SJCRH30 (cell line): ENCODE results near the gene CYTIP. TPM values are rescaled to one million over a fixed set of nuclear protein-coding genes. Genes with fewer than 3 reads are reported as not detected.

Experiments used
- DNase-seq, 2 experiments: peaks; one replicate each; pipeline ENCODE4 v3.0.0-alpha.2; 2015 to 2020
- H3K27ac ChIP-seq: fragments of 250-450 bp; sonication (Bioruptor Pico); 2 replicates; pipeline ENCODE4 v1.5.1; 2020; ENCODE audit warnings: mild to moderate bottlenecking, moderate library complexity
- H3K27me3 ChIP-seq: fragments of 250-450 bp; sonication (Bioruptor Pico); 2 replicates; pipeline ENCODE4 v1.5.1; 2020; ENCODE audit warnings: mild to moderate bottlenecking, moderate library complexity
- H3K36me3 ChIP-seq: fragments of 250-450 bp; sonication (Bioruptor Pico); 2 replicates; pipeline ENCODE4 v1.5.1; 2020; ENCODE audit warnings: mild to moderate bottlenecking, moderate library complexity
- H3K4me1 ChIP-seq: fragments of 250-450 bp; sonication (Bioruptor Pico); 2 replicates; pipeline ENCODE4 v1.5.1; 2020; ENCODE audit warnings: mild to moderate bottlenecking, moderate library complexity
- H3K4me3 ChIP-seq: fragments of 250-450 bp; sonication (Bioruptor Pico); 2 replicates; pipeline ENCODE4 v1.5.1; 2020; ENCODE audit warnings: mild to moderate bottlenecking, moderate library complexity
- H3K9me3 ChIP-seq: fragments of 250-450 bp; sonication (Bioruptor Pico); replicated peaks from 2 replicates; pipeline ENCODE4 v1.5.1; 2020; ENCODE audit warnings: mild to moderate bottlenecking, moderate library complexity
- total RNA-seq: library from RNA; depleted of rRNA; stranded (reverse); fragments of >200 nt; shearing (Covaris generic); gene quantifications from 2 replicates; pipeline ENCODE4 v1.2.3, GENCODE V29; 2014; rRNA removed

The CYTIP gene
- total RNA-seq, result 0.71 and 0.81 TPM in 2 replicates

DNA sequence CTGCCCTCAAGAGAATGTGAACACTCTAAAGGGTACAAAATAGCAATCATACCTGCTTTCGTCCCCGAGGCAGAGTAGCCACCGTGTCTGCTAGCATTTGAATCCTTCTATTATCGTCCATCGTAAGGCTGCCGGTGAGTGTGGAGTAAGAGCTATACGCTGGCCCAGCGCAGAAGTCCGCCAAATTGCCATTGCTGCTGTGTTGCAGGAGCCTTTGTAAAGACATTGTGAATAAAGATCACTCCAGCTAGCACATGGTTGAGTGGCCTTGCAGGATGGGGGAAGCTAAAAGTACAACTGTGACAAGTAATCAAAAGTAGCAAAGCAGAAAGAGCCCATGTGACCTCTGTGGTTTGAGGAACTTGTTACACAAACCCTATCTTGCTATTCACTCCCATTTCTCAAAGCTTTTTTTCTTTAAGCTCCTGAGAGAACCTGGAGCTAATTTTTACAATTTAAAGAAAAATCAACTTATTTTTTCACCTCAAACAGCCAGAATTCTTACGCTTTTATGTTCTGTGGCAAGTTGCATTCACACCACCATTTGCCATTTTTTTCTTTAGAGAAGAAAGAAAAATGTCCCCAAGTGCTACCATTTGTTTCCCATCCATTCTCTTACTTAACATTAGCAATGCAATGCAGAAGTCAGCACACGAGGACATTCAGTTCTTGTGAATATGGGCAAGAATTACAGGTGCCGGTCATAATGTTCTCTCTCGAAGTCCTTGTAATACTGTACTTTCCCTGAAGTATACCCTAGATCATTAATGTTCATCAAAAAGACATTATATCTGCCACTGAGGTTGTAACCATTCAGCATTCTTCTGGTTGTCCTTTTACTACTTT, at the start of gene CYTIP:
Gene CYTIP (minus strand): TSS at position 295 of the 846 bp plus-strand sequence. CDS start 69 bp downstream, at position 226.
- no peak within 1 kb of the TSS for H3K27ac ChIP-seq

DNA sequence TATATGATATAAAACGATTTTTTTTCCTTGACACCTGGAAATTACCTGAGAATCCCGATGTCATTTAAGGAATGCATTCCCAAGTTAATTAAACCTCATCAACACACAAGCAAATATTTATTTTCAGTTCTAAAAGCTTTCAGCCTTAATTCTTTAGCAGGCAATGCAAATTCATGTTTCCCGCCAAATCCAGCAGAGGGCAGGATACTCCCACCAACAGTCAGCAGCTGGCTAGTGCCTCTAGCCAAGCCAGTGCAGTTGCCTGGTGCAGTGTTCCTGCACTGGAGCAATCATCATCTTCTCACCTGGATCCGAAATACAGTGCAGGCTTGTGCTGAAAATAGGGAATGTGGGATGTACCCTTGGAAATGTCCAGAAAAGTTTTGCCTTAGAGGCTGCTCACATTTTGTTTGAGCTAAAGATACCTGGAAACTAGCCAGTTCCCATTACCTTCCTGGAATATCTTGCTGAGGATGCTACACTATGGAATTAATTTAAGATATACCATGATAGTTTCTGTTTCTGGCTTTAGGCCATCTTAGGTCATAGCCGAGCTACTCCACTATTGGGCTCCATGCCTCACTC, 48.4 kb upstream of the CYTIP start:
- H3K27me3 ChIP-seq, result no peaks in the 10 kb centered on the region
- DNase-seq, result peak; percentile 60 to 80
- H3K9me3 ChIP-seq, result no peaks in the 10 kb centered on the region
- no peaks in the 10 kb centered on the region for H3K36me3 ChIP-seq
- no peak overlapping the region for H3K4me3 ChIP-seq
- H3K4me1 ChIP-seq, result no peaks in the 10 kb centered on the region
- H3K27ac ChIP-seq, result no peak overlapping the region

More for the DNA sequence above, at the start of gene CYTIP:
- Histone ChIP-seq H3K4me3 (no peak within 1 kb of the TSS), H3K4me1 (peaks cover 11% of the 10 kb centered on the region), H3K9me3 (no peaks in the 10 kb centered on the region), H3K27me3 (no peaks in the 10 kb centered on the region), H3K36me3 (no peaks in the 10 kb centered on the region)
- DNase-seq, result peak in 1 of 2 experiments; percentile 18

GRCh38 chr2:157489983-157490382, 46.1 kb upstream of the CYTIP start:
- Histone ChIP-seq H3K9me3 (no peaks in the 10 kb centered on the region), H3K4me3 (no peak overlapping the region), H3K36me3 (no peaks in the 10 kb centered on the region), H3K27ac (no peak overlapping the region), H3K4me1 (no peaks in the 10 kb centered on the region), H3K27me3 (no peaks in the 10 kb centered on the region)
- no peak for DNase-seq

- no peak overlapping the region for H3K27ac ChIP-seq
- H3K9me3 ChIP-seq, result no peaks in the 10 kb centered on the region
- H3K36me3 ChIP-seq, result no peaks in the 10 kb centered on the region
- no peaks in the 10 kb centered on the region for H3K27me3 ChIP-seq
- H3K4me3 ChIP-seq, result no peak overlapping the region
- DNase-seq, result no peak
- H3K4me1 ChIP-seq, result no peaks in the 10 kb centered on the region
These were observed 45.0 kb upstream of the CYTIP start for GRCh38 chr2:157488877-157489276.

GRCh38 chr2:157487747-157488146, 43.9 kb upstream of the CYTIP start:
- no peak for DNase-seq
- Histone ChIP-seq H3K4me3 (no peak overlapping the region), H3K27ac (no peak overlapping the region), H3K4me1 (no peaks in the 10 kb centered on the region), H3K27me3 (no peaks in the 10 kb centered on the region), H3K36me3 (no peaks in the 10 kb centered on the region), H3K9me3 (no peaks in the 10 kb centered on the region)

- Histone ChIP-seq H3K4me3 (no peak overlapping the region), H3K36me3 (no peaks in the 10 kb centered on the region), H3K27me3 (no peaks in the 10 kb centered on the region), H3K9me3 (no peaks in the 10 kb centered on the region), H3K27ac (no peak overlapping the region), H3K4me1 (no peaks in the 10 kb centered on the region)
- DNase-seq, result no peak
These were observed 43.4 kb upstream of the CYTIP start for GRCh38 chr2:157487271-157487610.

- H3K9me3 ChIP-seq, result no peaks in the 10 kb centered on the region
- no peaks in the 10 kb centered on the region for H3K36me3 ChIP-seq
- H3K4me3 ChIP-seq, result no peak overlapping the region
- no peak for DNase-seq
- H3K27ac ChIP-seq, result no peak overlapping the region
- no peaks in the 10 kb centered on the region for H3K27me3 ChIP-seq
- no peaks in the 10 kb centered on the region for H3K4me1 ChIP-seq
These were observed 42.8 kb upstream of the CYTIP start for GRCh38 chr2:157486596-157487270.

GRCh38 chr2:157480182-157480961, 36.5 kb upstream of the CYTIP start:
- H3K4me3 ChIP-seq, result no peak overlapping the region
- H3K4me1 ChIP-seq, result no peaks in the 10 kb centered on the region
- no peaks in the 10 kb centered on the region for H3K9me3 ChIP-seq
- no peaks in the 10 kb centered on the region for H3K36me3 ChIP-seq
- no peak for DNase-seq
- no peak overlapping the region for H3K27ac ChIP-seq
- no peaks in the 10 kb centered on the region for H3K27me3 ChIP-seq

DNA sequence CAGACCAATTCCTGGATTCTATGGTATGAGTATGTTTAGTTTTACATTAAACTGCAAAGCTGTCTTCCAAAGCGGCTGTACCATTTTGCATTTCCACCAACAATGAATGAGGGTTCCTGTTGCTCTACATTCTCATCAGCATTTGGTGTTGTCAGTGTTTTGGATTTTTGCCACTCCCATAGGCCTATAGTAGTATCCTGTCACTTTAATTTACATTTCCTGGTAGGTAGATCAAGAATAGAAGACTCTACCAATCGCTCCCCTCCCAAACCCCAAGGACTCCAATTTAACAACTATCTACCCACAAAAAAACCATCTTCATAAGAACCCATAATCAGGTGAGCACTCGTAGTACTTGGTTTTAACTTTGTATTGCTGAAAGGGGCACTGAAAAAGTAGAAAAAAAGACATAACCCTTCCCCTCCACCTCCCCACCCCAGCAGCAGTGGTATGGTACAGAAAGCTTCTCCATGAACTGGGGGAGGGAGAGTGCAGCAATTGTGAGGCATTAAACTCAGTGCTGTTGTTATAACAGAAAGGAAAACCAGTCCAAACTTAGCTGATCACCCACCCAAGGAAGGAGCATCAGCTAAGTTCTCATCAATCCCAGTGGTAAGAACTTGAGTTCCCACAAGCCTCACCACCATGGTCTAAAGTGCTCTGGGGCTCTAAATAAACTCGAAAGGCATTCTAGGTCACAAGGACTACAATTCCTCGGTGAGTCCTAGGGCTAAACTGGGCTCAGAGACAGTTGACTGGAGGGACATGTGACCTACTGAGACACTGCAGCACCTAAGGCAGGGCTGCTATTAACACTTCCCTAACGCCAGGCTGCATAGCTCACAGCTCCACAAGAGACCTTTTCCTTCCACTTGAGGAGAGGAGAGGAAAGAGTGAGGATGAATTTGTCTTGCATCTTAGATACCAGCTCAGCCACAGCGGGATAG, 35.5 kb upstream of the CYTIP start:
- no peaks in the 10 kb centered on the region for H3K36me3 ChIP-seq
- no peak for DNase-seq

DNA sequence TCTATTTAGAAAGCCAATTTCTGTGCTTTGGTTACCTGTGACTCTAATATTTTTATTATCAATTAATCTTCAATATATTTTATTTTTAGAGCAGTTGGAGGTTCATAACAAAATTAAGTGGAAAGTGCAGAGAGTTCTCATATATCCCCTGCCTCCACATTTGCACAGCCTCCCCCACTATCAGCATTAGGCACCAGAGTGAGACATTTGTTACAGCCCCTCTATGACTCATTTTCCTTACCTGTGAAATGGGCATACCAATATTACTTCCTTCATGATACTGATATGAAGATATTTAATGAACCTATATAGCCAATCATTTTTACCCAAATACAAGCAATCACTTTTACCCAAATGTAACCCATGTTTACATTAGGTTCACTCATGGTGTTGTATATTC, 34.0 kb upstream of the CYTIP start:
- no peak overlapping the region for H3K27ac ChIP-seq
- no peak for DNase-seq
- no peaks in the 10 kb centered on the region for H3K9me3 ChIP-seq
- H3K27me3 ChIP-seq, result no peaks in the 10 kb centered on the region
- H3K4me1 ChIP-seq, result no peaks in the 10 kb centered on the region
- no peak overlapping the region for H3K4me3 ChIP-seq
- H3K36me3 ChIP-seq, result no peaks in the 10 kb centered on the region

More for the DNA sequence above, 35.5 kb upstream of the CYTIP start:
- Histone ChIP-seq H3K4me3 (no peak overlapping the region), H3K4me1 (no peaks in the 10 kb centered on the region), H3K9me3 (no peaks in the 10 kb centered on the region), H3K27me3 (no peaks in the 10 kb centered on the region), H3K27ac (no peak overlapping the region)

GRCh38 chr2:157476953-157477709, 33.2 kb upstream of the CYTIP start:
- H3K9me3 ChIP-seq, result no peaks in the 10 kb centered on the region
- H3K4me1 ChIP-seq, result no peaks in the 10 kb centered on the region
- no peaks in the 10 kb centered on the region for H3K27me3 ChIP-seq
- H3K4me3 ChIP-seq, result no peak overlapping the region
- no peak overlapping the region for H3K27ac ChIP-seq
- H3K36me3 ChIP-seq, result no peaks in the 10 kb centered on the region
- no peak for DNase-seq

DNA sequence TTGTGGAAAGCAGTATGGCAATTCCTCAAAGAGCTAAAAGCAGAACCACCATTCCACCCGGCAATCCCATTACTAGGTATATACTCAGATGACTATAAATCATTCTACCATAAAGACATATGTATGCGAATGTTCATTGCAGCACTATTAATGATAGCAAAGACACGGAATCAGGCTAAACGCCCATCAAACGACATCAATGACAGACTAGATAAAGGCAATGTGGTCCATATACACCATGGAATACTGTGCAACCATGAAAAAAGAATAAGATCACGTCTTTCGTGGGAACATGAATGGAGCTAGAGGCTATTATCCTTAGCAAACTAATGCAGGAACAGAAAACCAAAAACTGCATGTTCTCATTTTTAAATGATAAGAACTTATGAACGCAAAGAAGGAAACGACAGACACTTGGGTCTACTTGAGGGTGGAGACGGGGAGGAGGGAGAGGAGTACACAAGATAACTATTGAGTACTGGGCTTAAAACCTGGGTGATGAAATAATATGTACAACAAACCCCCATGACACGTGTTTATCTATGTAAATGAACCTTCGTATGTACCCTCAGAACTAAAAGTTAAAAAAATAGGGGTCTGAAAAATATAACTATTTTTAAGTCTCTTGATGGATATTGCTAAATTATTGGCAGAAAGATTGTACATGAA, 32.0 kb upstream of the CYTIP start:
- no peaks in the 10 kb centered on the region for H3K4me1 ChIP-seq
- DNase-seq, result no peak
- H3K9me3 ChIP-seq, result no peaks in the 10 kb centered on the region
- no peaks in the 10 kb centered on the region for H3K27me3 ChIP-seq
- H3K4me3 ChIP-seq, result no peak overlapping the region
- no peaks in the 10 kb centered on the region for H3K36me3 ChIP-seq
- H3K27ac ChIP-seq, result no peak overlapping the region

DNA sequence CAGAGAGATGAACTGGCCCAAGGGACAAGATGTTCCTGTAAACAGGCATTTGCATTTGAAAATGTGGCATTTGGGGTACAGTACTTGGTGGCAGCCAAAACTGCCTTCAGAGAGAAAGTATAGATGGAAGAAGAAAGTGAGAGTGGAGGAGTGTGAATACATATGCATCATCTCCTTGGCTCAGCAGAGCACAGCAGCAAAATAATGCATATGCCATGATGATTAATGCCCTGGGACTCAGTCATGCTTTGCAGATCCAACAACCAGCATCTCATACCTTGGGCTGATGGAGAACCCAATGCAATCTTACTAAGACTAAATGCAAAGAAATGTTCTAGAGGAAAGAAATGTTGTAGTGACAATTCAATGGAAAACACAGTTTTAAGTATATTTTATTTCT, 29.7 kb upstream of the CYTIP start:
- H3K4me1 ChIP-seq, result no peaks in the 10 kb centered on the region
- no peak overlapping the region for H3K4me3 ChIP-seq
- H3K27ac ChIP-seq, result no peak overlapping the region
- DNase-seq, result no peak
- no peaks in the 10 kb centered on the region for H3K27me3 ChIP-seq
- no peaks in the 10 kb centered on the region for H3K36me3 ChIP-seq
- no peaks in the 10 kb centered on the region for H3K9me3 ChIP-seq
